ENCODE results near the gene KLF12.

Gene KLF12

DNA sequence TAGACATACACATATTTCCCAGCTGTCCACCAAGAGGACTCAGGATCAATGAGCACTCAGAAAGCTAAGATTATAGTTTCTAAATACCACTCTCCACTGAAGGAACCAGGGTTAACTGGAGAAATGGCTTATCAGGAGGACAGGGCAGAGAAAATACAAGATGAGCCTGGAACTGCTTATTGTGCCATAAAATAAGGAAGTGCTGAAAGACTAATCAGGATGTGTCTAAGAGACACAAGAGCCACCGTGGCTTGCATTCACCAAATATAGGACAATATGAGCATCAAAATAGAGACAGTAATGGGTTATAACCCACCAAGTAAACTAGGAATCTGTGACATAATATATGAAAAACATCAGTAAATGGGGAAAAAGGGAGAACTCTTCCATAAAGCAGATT, 32.8 kb downstream of the KLF12 start:
- DNase-seq, result no peak

DNA sequence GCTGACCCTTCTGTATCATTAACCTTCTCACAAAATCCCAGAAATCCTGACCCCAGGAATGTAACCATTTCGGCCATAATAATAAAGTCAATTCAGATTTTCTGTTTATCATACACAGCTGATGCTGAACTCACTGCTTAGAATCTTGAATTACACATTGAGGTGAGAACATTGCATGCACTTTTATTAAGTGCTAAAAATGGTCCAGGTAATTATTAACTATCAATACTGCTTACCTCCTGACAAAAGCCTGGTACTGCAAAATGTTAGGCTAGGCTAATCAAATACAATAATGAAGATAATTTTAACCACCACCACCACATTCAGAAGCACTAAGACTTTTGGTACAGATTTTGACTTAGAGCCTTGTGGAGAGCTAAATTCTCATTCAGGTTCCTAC, 36.1 kb downstream of the KLF12 start:
- DNase-seq, result no peak

DNA sequence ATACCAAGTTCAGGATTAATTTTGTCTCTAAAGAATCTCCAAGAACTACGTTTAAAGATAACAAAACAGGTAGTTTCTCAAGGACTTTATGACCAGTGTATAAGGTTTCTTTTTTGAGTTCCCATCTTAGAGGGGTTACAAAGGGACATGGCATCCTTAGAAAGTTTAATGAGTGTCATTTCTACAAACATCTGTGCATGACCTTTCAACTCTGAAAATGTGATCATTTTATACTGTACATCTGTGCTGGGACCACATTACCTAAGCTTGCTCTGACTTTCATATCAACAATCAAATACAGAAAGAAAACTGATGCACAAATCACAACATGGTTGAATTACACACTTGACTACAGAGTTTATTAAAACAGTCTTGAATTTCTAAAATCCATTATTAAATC, 37.1 kb downstream of the KLF12 start:
- no peak for DNase-seq

DNA sequence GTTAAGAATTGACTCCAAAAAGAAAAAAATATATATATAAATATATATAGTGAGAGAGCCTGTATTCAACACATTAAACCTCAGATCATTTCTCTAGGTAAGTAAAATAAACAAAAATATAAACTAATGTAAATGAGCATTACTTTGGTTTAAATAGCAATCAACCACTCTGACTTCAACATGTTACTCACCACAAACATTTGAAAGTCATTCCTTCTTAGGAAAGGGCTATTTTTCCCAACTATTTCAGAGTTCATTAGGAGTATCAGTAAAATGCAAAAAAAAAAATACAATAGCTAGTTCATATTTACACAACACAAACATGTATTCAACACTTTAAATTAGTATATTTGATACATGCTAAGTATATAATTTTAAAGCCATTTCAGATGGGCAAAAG, 40.5 kb downstream of the KLF12 start:
- no peak for DNase-seq

DNA sequence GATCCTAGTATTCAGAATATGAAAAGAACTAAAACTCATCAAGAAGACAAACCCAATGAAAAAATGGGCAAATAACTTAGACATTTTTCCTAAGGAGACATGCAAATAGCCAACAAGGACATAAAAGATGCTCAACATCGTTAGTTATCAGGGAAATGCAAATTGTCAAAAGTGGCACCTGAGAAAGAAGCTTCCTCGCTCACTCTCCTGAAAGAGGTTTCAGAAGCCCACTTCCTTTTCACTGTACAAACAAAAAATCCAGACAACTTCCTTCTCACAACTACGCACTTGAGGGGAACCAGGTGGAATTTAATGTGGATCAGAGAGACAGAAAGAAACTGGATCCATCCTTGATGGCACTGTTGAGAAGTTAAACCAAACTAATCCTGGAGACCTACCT, 41.5 kb downstream of the KLF12 start:
- no peak for DNase-seq

DNA sequence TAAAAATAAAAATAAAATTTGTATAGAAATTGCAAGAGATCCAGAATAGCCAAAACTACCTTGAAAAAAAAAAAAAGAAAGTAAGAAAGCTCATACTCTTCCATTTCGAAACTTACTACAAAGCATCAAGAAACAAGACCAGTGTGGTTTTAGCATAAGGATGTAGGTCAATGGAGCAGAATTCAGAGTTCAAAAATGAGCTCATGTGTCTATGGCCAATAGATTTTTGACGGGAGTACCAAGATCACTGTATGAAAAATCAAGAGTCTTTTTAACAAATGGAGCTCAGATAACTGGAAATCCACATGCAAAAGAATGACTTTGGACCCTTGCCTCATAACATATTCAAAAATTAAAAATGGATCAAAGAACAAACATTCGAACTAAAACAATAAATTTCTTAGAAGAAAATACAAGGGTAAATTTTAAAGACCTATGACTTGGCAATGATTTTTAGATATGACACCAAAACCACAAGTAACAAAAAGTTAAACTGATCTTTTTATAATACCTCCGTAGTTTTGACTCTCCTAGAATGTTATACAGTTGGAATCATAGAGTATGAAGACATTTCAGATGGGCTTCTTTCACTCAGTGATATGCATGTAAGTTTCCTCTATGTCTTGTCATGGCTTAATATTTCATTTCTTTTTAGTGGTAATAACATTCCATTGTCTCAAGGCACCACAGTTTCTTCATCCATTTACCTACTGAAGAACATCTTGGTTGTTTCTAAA, 43.2 kb downstream of the KLF12 start:
- DNase-seq, result no peak

DNA sequence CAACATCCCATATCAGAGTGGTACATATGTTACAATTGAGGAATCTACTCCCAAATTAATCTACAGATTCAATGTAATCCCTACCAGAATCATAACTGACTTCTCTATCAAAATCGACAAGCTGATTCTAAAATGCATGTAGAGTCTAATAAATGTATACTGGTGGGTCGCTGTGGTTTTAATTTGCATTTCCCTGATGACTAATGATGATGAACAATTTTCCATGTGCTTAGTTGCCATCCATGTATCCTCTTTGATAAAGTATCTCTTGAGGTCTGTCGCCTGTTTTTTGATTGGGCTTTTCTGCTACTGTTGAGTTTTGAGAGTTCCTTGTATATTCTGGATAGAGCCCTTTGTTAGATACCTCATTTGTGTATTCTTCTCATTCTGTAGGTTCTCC, 43.8 kb downstream of the KLF12 start:
- no peak for DNase-seq

DNA sequence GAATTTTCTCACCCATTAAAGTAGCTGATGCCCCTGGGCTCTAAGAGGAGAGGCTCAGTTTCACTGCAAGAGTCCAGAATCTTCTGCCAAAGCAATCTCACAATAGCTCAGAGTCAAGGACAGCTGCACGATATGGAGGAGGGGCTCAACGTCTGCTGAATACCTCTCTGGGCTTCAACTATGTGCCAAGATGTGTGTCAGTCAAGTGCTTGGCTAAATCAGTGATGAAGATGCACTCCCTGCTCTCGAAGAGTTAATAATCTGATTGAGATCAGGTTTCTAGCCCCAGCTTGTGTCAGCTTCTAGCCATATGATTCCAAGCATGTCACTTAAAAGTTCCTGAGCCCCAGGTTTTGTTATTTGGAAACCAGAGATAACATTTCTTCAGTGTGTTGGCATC, 46.8 kb downstream of the KLF12 start:
- DNase-seq, result no peak
